HepG2 (cell line): ENCODE results near the gene SLC16A9. TPM values are rescaled to one million over a fixed set of nuclear protein-coding genes. Genes with fewer than 3 reads are reported as not detected.

Source experiments
- ATAC-seq: fragments of 200-7000 bp; cut with Tn5 transposase; 3 replicates; pipeline ENCODE4 v1.9.1; 2020; ENCODE audit warnings: mild to moderate bottlenecking, moderate library complexity
- BruUV-seq: library from RNA; stranded (reverse); fragments of 400-500 nt; replicated peaks from 2 replicates; lab custom pipeline; 2021; lab: Mats Ljungman, UMichigan
- CTCF ChIA-PET: fragments of 300-600 bp; formaldehyde crosslinking; extraction: SDS; loops from one replicate; lab custom pipeline; 2021; ENCODE audit warnings: low total read pairs, inconsistent platforms, low intra/inter-chr PET ratio; lab: Yijun Ruan, JAX
- POLR2A ChIA-PET: fragments of 350-600 bp; sonication (Branson Sonifier 250); formaldehyde crosslinking; loops from one replicate; lab custom pipeline; 2020; ENCODE audit warnings: antibody characterized with exemption, inconsistent platforms; lab: Yijun Ruan, JAX
- DNase-seq: peaks from one replicate; pipeline ENCODE4 v3.0.0-alpha.2; 2015; ENCODE audit warnings: low spot score
- FAIRE-seq: peaks from 3 replicates; lab custom pipeline; 2011; peaks lifted over from hg19 to GRCh38; lab: Jason Lieb, UNC
- H2AFZ ChIP-seq: one replicate; pipeline ENCODE4 v1.6.1; 2011; ENCODE audit warnings: low read length, inconsistent platforms
- H3K27ac ChIP-seq: fragments of 300-600 bp; 3 replicates; pipeline ENCODE4 v1.8.0; 2011; ENCODE audit warnings: mixed run types, mild to moderate bottlenecking, mixed read lengths, low read length, inconsistent platforms; ENCODE audit not compliant: insufficient read depth; ENCODE audit errors: extremely low read length
- H3K27me3 ChIP-seq, 2 experiments: fragments of 200-600 bp in 1 of 2; 2 replicates in 1 of 2; 3 replicates in 1 of 2; pipeline versions ENCODE4 v1.6.0 to v1.8.0; 2011; ENCODE audit warnings: low read length in 2 of 2, mild to moderate bottlenecking in 2 of 2, moderate library complexity in 2 of 2, inconsistent platforms in 1 of 2; ENCODE audit not compliant: insufficient read depth in 2 of 2, control insufficient read depth in 1 of 2
- H3K36me3 ChIP-seq, 2 experiments: fragments of 200-600 bp in 1 of 2; replicated peaks in 1 of 2; 2 replicates in 1 of 2; 3 replicates in 1 of 2; pipeline versions ENCODE4 v1.5.1 to v1.8.0; 2011; ENCODE audit warnings: low read length in 2 of 2, inconsistent platforms in 1 of 2; ENCODE audit not compliant: insufficient read depth in 2 of 2, control insufficient read depth in 1 of 2
- H3K4me1 ChIP-seq: 2 replicates; pipeline ENCODE4 v1.5.1; 2012; ENCODE audit warnings: low read length, inconsistent platforms; ENCODE audit not compliant: insufficient read depth
- H3K4me2 ChIP-seq: 2 replicates; pipeline ENCODE4 v1.6.0; 2011; ENCODE audit warnings: low read depth, low read length, inconsistent platforms
- H3K4me3 ChIP-seq, 3 experiments: fragments of 200-600 bp in 1 of 3; sonication (generic), shearing (Covaris generic) in 1 of 3; replicated peaks in 1 of 3; 2 replicates each; pipeline ENCODE4 v1.5.1; 2011 to 2016; ENCODE audit warnings: low read length in 3 of 3, inconsistent platforms in 2 of 3, low read depth in 2 of 3, mild to moderate bottlenecking in 2 of 3, control low read depth in 1 of 3, mixed read lengths in 1 of 3; ENCODE audit not compliant: insufficient read depth in 1 of 3
- H3K79me2 ChIP-seq: one replicate; pipeline ENCODE4 v1.6.1; 2011; ENCODE audit warnings: low read length, inconsistent platforms; ENCODE audit not compliant: insufficient read depth
- H3K9ac ChIP-seq: 2 replicates; pipeline ENCODE4 v1.6.0; 2011; ENCODE audit warnings: mild to moderate bottlenecking, low read depth, low read length, inconsistent platforms; ENCODE audit not compliant: insufficient read depth
- H3K9me3 ChIP-seq: 2 replicates; pipeline ENCODE4 v1.5.1; 2012; ENCODE audit warnings: mild to moderate bottlenecking, low read length
- H4K20me1 ChIP-seq: 2 replicates; pipeline ENCODE4 v1.6.0; 2011; ENCODE audit warnings: inconsistent platforms, mild to moderate bottlenecking, low read length, moderate library complexity; ENCODE audit not compliant: insufficient read depth
- ATF3 ChIP-seq: sonication (generic); formaldehyde crosslinking; IDR thresholded peaks from 2 replicates; pipeline ENCODE4 v1.4.0; 2020; ENCODE audit warnings: missing genetic modification reagents
- ATM ChIP-seq: fragments of 450-650 bp; IDR thresholded peaks from 2 replicates; pipeline ENCODE4 v1.7.1; 2017; ENCODE audit warnings: mild to moderate bottlenecking, borderline replicate concordance
- BATF2 ChIP-seq: sonication (generic); formaldehyde crosslinking; IDR thresholded peaks from 2 replicates; pipeline ENCODE4 v1.8.0; 2022; ENCODE audit warnings: mild to moderate bottlenecking, missing genetic modification reagents, moderate library complexity
- ELF4 ChIP-seq: sonication (generic); formaldehyde crosslinking; IDR thresholded peaks from 2 replicates; pipeline ENCODE4 v1.5.0; 2020; ENCODE audit warnings: missing genetic modification reagents, mild to moderate bottlenecking, moderate library complexity, borderline replicate concordance
- ESRRA ChIP-seq: sonication (generic); formaldehyde crosslinking; IDR thresholded peaks from 2 replicates; pipeline ENCODE4 v1.5.1; 2020; ENCODE audit warnings: mild to moderate bottlenecking, low read depth, missing genetic modification reagents
- FLYWCH1 ChIP-seq: sonication (generic); formaldehyde crosslinking; IDR thresholded peaks from 2 replicates; pipeline ENCODE4 v1.8.1; 2023; ENCODE audit warnings: mild to moderate bottlenecking, missing genetic modification reagents
- HMGA1 ChIP-seq: sonication (generic); formaldehyde crosslinking; conservative IDR thresholded peaks from 2 replicates; pipeline ENCODE4 v1.4.0; 2020; ENCODE audit warnings: missing genetic modification reagents
- IRF1 ChIP-seq: sonication (generic); formaldehyde crosslinking; IDR thresholded peaks from 2 replicates; pipeline ENCODE4 v1.4.0; 2020; ENCODE audit warnings: low read depth, mild to moderate bottlenecking, missing genetic modification reagents
- NCOA5 ChIP-seq: sonication (generic); formaldehyde crosslinking; IDR thresholded peaks from 2 replicates; pipeline ENCODE4 v1.4.0; 2020; ENCODE audit warnings: missing genetic modification reagents
- ZNF17 ChIP-seq: sonication (generic); formaldehyde crosslinking; IDR thresholded peaks from 2 replicates; pipeline ENCODE4 v1.5.0; 2020; ENCODE audit warnings: mild to moderate bottlenecking, missing genetic modification reagents
- ZNF362 ChIP-seq: sonication (generic); formaldehyde crosslinking; IDR thresholded peaks from 2 replicates; pipeline ENCODE4 v1.4.0; 2020; ENCODE audit warnings: missing genetic modification reagents, mild to moderate bottlenecking, borderline replicate concordance
- ZNF562 ChIP-seq: sonication (generic); formaldehyde crosslinking; IDR thresholded peaks from 2 replicates; pipeline ENCODE4 v1.8.0; 2022; ENCODE audit warnings: missing genetic modification reagents, borderline replicate concordance
- ZNF644 ChIP-seq: IDR thresholded peaks from 2 replicates; pipeline ENCODE4 v1.6.1; 2016; ENCODE audit warnings: low read depth
- ZNF782 ChIP-seq: sonication (generic); formaldehyde crosslinking; IDR thresholded peaks from 2 replicates; pipeline ENCODE4 v1.4.0; 2020; ENCODE audit warnings: missing genetic modification reagents, mild to moderate bottlenecking, borderline replicate concordance
- WGBS: methylation state at CpG from one replicate; pipeline ENCODE4 v1.1.6; 2017; ENCODE audit warnings: low lambda C conversion rate; 5-methylcytosine and 5-hydroxymethylcytosine counted together
- in situ Hi-C: cut with HindIII; loops from 2 replicates; pipeline ENCODE4 v1.10.0; 2017; ENCODE audit warnings: low pct_unique_long_range_greater_than_20kb; ENCODE audit not compliant: extremely low pct_ligation_motif_present
- intact Hi-C: fragments of 100-400 bp; cut with micrococcal nuclease; formaldehyde crosslinking; loops from one replicate; pipeline ENCODE4 v1.10.0; 2022; ENCODE audit not compliant: unreplicated experiment
- polyA plus RNA-seq, 8 experiments: library from polyadenylated mRNA; depleted of rRNA in 3 of 8; stranded (reverse) in 7 of 8; unstranded in 1 of 8; fragments of >200 nt; fragmentation: Illumina TruSeq in 4 of 8; extraction: Trizol in 4 of 8; gene quantifications; 2 replicates each; pipeline versions ENCODE4 v1.2.1 to v1.2.3, GENCODE V29; 2011 to 2016; ENCODE audit warnings: low read depth in 4 of 8, missing spikeins in 1 of 8, mixed read lengths in 1 of 8; ENCODE audit not compliant: insufficient read depth in 1 of 8
- total RNA-seq, 5 experiments: library from RNA; depleted of rRNA; stranded (reverse); fragments of >200 nt; fragmentation: Illumina TruSeq; extraction: Trizol; gene quantifications; 2 replicates each; pipeline ENCODE4 v1.2.3, GENCODE V29; 2016; ENCODE audit warnings: low read depth in 1 of 5
- TF ChIP-seq, protein P1 (sequence below): IDR thresholded peaks from 2 replicates; pipeline ENCODE4 v1.6.1; 2016; ENCODE audit warnings: mild to moderate bottlenecking
- TF ChIP-seq, protein P2 (sequence below): sonication (generic); formaldehyde crosslinking; IDR thresholded peaks from 2 replicates; pipeline ENCODE4 v1.4.0; 2020; ENCODE audit warnings: mild to moderate bottlenecking, missing genetic modification reagents

SLC16A9 gene
- total and polyA plus RNA-seq, 2 of the 13 experiments (the other 11 are each of a cell fraction or from before 2014, with no cell fraction given), result 0.01 to 0.09 TPM

GRCh38 chr10:59628965-59629364 lies 80.7 kb downstream of the SLC16A9 start:
- POLR2A ChIA-PET, result no interaction called here
- BruUV-seq, result no TSS peak
- no peak for TF ChIP-seq ZNF782 (CRISPR knock-in tag)
- no peak for TF ChIP-seq BATF2 (CRISPR knock-in tag)
- no peak for TF ChIP-seq ATM
- no peak for TF ChIP-seq ATF3
- TF ChIP-seq ZNF17 (CRISPR knock-in tag), result no peak
- no peak for TF ChIP-seq FLYWCH1
- TF ChIP-seq, protein P1, sequence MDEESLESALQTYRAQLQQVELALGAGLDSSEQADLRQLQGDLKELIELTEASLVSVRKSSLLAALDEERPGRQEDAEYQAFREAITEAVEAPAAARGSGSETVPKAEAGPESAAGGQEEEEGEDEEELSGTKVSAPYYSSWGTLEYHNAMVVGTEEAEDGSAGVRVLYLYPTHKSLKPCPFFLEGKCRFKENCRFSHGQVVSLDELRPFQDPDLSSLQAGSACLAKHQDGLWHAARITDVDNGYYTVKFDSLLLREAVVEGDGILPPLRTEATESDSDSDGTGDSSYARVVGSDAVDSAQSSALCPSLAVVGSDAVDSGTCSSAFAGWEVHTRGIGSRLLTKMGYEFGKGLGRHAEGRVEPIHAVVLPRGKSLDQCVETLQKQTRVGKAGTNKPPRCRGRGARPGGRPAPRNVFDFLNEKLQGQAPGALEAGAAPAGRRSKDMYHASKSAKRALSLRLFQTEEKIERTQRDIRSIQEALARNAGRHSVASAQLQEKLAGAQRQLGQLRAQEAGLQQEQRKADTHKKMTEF (CRISPR knock-in tag), result no peak
- TF ChIP-seq ZNF644 (CRISPR knock-in tag), result no peak
- no peak for TF ChIP-seq ELF4 (CRISPR knock-in tag)
- TF ChIP-seq, protein P2, sequence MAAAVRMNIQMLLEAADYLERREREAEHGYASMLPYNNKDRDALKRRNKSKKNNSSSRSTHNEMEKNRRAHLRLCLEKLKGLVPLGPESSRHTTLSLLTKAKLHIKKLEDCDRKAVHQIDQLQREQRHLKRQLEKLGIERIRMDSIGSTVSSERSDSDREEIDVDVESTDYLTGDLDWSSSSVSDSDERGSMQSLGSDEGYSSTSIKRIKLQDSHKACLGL (CRISPR knock-in tag), result no peak
- TF ChIP-seq NCOA5 (CRISPR knock-in tag), result no peak
- TF ChIP-seq IRF1 (CRISPR knock-in tag), result no peak
- TF ChIP-seq ESRRA (CRISPR knock-in tag), result no peak
- no peak for TF ChIP-seq ZNF362 (CRISPR knock-in tag)
- TF ChIP-seq HMGA1, result no peak
- no peak for TF ChIP-seq ZNF562 (CRISPR knock-in tag)

More at GRCh38 chr10:59628965-59629364, 80.7 kb downstream of the SLC16A9 start:
- Histone ChIP-seq H3K36me3 (no peaks in the 10 kb centered on the region), H3K27me3 (peaks cover 0 to 3% of the 10 kb centered on the region in 2 experiments; a peak in 1 of 5 replicates), H3K4me3 (no peak overlapping the region), H3K4me1 (no peaks in the 10 kb centered on the region), H3K79me2 (no peaks in the 10 kb centered on the region), H3K9ac (no peak overlapping the region), H2AFZ (no peak overlapping the region), H3K27ac (no peak overlapping the region), H3K9me3 (no peaks in the 10 kb centered on the region), H3K4me2 (no peak overlapping the region), H4K20me1 (no peaks in the 10 kb centered on the region)
- CTCF ChIA-PET, result interaction anchor here (2.8 kb wide), 1 partner anchor 180 kb away, joined by 9 read pairs; no protein-coding TSS in a partner anchor
- ATAC-seq (no peak), DNase-seq (no peak), FAIRE-seq (no peak)
- in situ Hi-C loops (loop anchor here (5.0 to 10.0 kb wide), 3 partner anchors 178 to 674 kb away; no protein-coding TSS in a partner anchor), intact Hi-C loops (loop anchor here (5.0 to 10.0 kb wide), 2 partner anchors 674 to 803 kb away; no protein-coding TSS in a partner anchor)
- 20% methylated on average over 4 of the region's 4 CpGs for WGBS
